Endodermal cell (in vitro differentiated cells): ENCODE measurements around the gene JAG2. TPM values are rescaled to one million over a fixed set of nuclear protein-coding genes. Genes with fewer than 3 reads are reported as not detected.

Experiments
- DNase-seq: peaks from one replicate; pipeline ENCODE4 v3.0.0-alpha.2; 2017
- H3K27ac ChIP-seq: 2 replicates; pipeline ENCODE4 v1.5.1; 2013; ENCODE audit warnings: mild to moderate bottlenecking, low read depth, low read length, moderate library complexity
- H3K27me3 ChIP-seq: 2 replicates; pipeline ENCODE4 v1.6.1; 2013; ENCODE audit warnings: mild to moderate bottlenecking, low read length, moderate library complexity; ENCODE audit not compliant: insufficient read depth, control insufficient read depth, poor library complexity, severe bottlenecking
- H3K36me3 ChIP-seq: 2 replicates; pipeline ENCODE4 v1.7.0; 2013; ENCODE audit warnings: mild to moderate bottlenecking, low read length, moderate library complexity; ENCODE audit not compliant: control insufficient read depth, insufficient read depth
- H3K4me1 ChIP-seq: one replicate; pipeline ENCODE4 v1.7.0; 2013; ENCODE audit warnings: low read length; ENCODE audit not compliant: control insufficient read depth, insufficient read depth
- H3K4me3 ChIP-seq: 2 replicates; pipeline ENCODE4 v1.5.1; 2013; ENCODE audit warnings: mild to moderate bottlenecking, low read length, moderate library complexity
- H3K9ac ChIP-seq: 2 replicates; pipeline ENCODE4 v1.6.1; 2013; ENCODE audit warnings: mild to moderate bottlenecking, low read length, moderate library complexity; ENCODE audit not compliant: poor library complexity, severe bottlenecking; ENCODE audit errors: extremely low read depth
- H3K9me3 ChIP-seq: 2 replicates; pipeline ENCODE4 v1.6.1; 2013; ENCODE audit warnings: mild to moderate bottlenecking, low read length, moderate library complexity; ENCODE audit not compliant: control insufficient read depth
- H3K27ac Mint-ChIP-seq: 2 replicates; pipeline ENCODE4 v1.8.0; 2020; ENCODE audit warnings: mixed read lengths
- H3K27me3 Mint-ChIP-seq: 2 replicates; pipeline ENCODE4 v1.8.0; 2021; ENCODE audit warnings: mild to moderate bottlenecking, mixed read lengths; ENCODE audit not compliant: insufficient read depth
- H3K36me3 Mint-ChIP-seq: 2 replicates; pipeline ENCODE4 v1.8.0; 2020; ENCODE audit warnings: low read depth, mixed read lengths
- H3K4me1 Mint-ChIP-seq: 2 replicates; pipeline ENCODE4 v1.8.0; 2020; ENCODE audit warnings: mixed read lengths
- H3K4me3 Mint-ChIP-seq: 2 replicates; pipeline ENCODE4 v1.8.0; 2020; ENCODE audit warnings: mild to moderate bottlenecking, moderate library complexity, mixed read lengths
- H3K9me3 Mint-ChIP-seq: 2 replicates; pipeline ENCODE4 v1.8.0; 2020; ENCODE audit warnings: mild to moderate bottlenecking, mixed read lengths
- WGBS, 2 experiments: methylation state at CpG; one replicate each; pipeline versions ENCODE4 v1.1.5 to v1.1.7; 2013; ENCODE audit warnings: missing lambda C conversion rate in 2 of 2, mixed read lengths in 1 of 2; ENCODE audit not compliant: insufficient coverage in 1 of 2, insufficient read length in 1 of 2; 5-methylcytosine and 5-hydroxymethylcytosine counted together
- total RNA-seq, 2 donors: library from RNA; stranded (reverse); fragmentation: NEBNext Ultra II Directional in 1 of 2; extraction: Animal tissue kit (Norgen Biotek cat#: 25700) in 1 of 2; gene quantifications; 2 replicates in 1 of 2; 3 replicates in 1 of 2; pipeline ENCODE4 v1.2.1, GENCODE V29; 2021
- TF ChIP-seq, protein P1 (sequence below): fragments of 200-600 bp; sonication (generic); conservative IDR thresholded peaks from 2 replicates; pipeline ENCODE4 v1.5.0; 2021; ENCODE audit warnings: antibody characterized with exemption, mild to moderate bottlenecking

JAG2 gene
- total RNA-seq, 2 donors from 2014 or later, result 6.4 TPM

DNA sequence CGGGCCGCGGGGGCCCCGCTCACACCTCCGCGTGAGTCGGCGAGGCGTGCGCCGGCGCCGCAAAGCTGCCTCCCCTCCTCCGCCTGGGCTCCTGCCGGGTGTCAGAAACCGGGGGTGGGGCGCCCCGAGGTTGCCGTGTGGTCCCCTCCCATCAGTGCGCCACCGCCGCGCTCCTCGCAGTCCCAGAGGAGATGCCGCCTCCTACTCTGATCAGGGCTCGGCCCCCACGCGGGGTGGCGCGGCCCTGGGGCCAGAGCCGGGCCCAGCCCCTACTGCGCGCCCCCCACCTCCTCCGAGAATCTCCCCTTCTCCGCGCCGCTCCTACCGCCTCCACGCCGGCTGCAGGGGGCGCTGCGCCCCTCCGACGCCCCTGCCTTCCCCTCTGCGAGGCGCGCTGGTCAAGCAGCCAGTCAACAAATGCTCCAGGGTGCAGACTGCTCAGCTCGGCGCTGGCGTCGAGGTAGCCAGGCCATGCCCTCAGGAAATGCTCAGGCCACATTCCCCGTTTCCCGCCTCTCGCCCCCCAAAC lies 467 bp upstream of the JAG2 start:
- Histone ChIP-seq H3K9ac (no peak overlapping the region), H3K27me3 (peaks cover 16% of the 10 kb centered on the region), H3K27ac (no peak overlapping the region), H3K9me3 (no peaks in the 10 kb centered on the region), H3K36me3 (no peaks in the 10 kb centered on the region), H3K4me1 (no peaks in the 10 kb centered on the region), H3K4me3 (no peak overlapping the region)
- Mint-ChIP-seq H3K27me3 (peaks cover 20% of the 10 kb centered on the region), H3K9me3 (no peaks in the 10 kb centered on the region), H3K36me3 (no peaks in the 10 kb centered on the region), H3K4me1 (no peaks in the 10 kb centered on the region), H3K27ac (no peak overlapping the region), H3K4me3 (peak overlapping the region; percentile 44)
- WGBS, 2 experiments, result 12% methylated on average over 32 to 54 of the region's 54 CpGs
- TF ChIP-seq, protein P1, sequence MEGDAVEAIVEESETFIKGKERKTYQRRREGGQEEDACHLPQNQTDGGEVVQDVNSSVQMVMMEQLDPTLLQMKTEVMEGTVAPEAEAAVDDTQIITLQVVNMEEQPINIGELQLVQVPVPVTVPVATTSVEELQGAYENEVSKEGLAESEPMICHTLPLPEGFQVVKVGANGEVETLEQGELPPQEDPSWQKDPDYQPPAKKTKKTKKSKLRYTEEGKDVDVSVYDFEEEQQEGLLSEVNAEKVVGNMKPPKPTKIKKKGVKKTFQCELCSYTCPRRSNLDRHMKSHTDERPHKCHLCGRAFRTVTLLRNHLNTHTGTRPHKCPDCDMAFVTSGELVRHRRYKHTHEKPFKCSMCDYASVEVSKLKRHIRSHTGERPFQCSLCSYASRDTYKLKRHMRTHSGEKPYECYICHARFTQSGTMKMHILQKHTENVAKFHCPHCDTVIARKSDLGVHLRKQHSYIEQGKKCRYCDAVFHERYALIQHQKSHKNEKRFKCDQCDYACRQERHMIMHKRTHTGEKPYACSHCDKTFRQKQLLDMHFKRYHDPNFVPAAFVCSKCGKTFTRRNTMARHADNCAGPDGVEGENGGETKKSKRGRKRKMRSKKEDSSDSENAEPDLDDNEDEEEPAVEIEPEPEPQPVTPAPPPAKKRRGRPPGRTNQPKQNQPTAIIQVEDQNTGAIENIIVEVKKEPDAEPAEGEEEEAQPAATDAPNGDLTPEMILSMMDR, result peak; percentile 88
- DNase-seq, result peak; percentile 90

DNA sequence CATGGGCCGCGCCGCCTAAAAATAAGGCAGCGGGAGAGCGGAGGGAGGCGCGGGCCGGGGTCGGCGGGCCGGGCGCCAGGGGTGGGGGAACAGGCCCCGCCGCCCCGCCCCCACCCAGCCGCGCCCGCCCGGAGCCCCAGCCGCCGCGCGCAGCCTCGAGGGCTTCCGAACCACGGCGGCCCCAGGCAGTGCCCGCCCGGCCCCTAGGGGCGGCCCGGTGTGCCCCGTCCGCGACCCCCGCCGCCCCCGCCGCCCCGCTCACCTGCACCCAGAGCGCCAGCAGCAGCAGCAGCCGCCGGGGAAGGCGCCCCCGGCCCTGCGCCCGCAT lies 519 bp downstream of the JAG2 start:
- H3K36me3 Mint-ChIP-seq, result no peaks in the 10 kb centered on the region
- H3K27ac Mint-ChIP-seq, result no peak overlapping the region
- no peaks in the 10 kb centered on the region for H3K9me3 Mint-ChIP-seq
- H3K9ac ChIP-seq, result no peak overlapping the region
- 0 to 7% methylated on average over 3 to 42 of the region's 46 CpGs for whole genome bisulfite sequencing, 2 experiments
- peak overlapping the region; percentile 73 for H3K4me3 ChIP-seq
- peak overlapping the region; percentile 45 for H3K4me3 Mint-ChIP-seq
- H3K36me3 ChIP-seq, result no peaks in the 10 kb centered on the region
- H3K27me3 Mint-ChIP-seq, result peaks cover 20% of the 10 kb centered on the region
- no peaks in the 10 kb centered on the region for H3K9me3 ChIP-seq
- no peak overlapping the region for H3K27ac ChIP-seq
- H3K27me3 ChIP-seq, result peaks cover 16% of the 10 kb centered on the region
- TF ChIP-seq, protein P1, result no peak
- no peaks in the 10 kb centered on the region for H3K4me1 ChIP-seq
- no peak for DNase-seq
- no peaks in the 10 kb centered on the region for H3K4me1 Mint-ChIP-seq

DNA sequence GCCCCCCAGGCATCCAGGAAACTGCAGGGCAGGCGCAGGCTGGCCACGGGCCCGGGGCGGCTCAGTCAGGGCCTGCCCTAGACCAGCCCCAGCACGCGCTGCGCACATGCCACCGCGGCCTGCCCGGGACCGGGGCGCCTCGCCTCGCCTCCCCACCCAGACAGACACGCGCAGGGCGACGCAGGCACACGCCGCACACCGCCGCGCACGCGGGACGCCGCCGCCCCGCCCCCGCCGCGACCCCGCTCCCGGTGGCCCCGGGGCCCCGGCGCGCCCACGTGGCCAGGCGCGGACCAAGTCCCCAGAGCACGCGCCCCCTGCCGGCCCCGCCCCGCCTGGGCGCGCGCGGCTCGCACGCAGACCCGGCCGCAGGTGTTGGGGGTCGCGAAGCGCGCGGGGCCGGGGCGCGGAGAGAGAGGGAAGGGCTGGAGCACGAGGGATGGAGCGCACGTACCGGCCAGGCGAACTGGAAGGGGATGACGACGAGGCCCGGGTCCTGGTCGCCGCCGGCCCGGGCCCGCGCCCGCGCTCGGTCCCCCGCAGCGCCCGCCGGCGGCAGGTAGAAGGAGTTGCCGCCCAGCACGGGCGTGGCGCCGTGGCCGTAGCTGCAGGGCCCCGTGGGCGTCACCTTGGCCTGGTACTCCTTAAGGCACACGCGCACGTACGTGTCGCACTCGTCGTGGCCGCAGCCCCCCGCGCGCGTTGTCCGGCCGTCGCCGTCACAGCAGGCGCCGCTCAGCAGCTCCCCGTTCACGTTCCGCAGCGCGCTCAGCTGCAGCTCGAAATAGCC lies 1.1 kb downstream of the JAG2 start:
- peaks cover 16% of the 10 kb centered on the region for H3K27me3 ChIP-seq
- H3K4me3 ChIP-seq, result peak overlapping the region; percentile 73
- Mint-ChIP-seq H3K4me1 (no peaks in the 10 kb centered on the region), H3K9me3 (no peaks in the 10 kb centered on the region), H3K36me3 (no peaks in the 10 kb centered on the region), H3K27ac (no peak overlapping the region), H3K27me3 (peaks cover 20% of the 10 kb centered on the region), H3K4me3 (peak overlapping the region; percentile 45)
- no peak overlapping the region for H3K27ac ChIP-seq
- no peaks in the 10 kb centered on the region for H3K36me3 ChIP-seq
- H3K9ac ChIP-seq, result no peak overlapping the region
- H3K4me1 ChIP-seq, result no peaks in the 10 kb centered on the region
- 11 to 79% methylated on average over 4 to 116 of the region's 116 CpGs for WGBS, 2 experiments
- H3K9me3 ChIP-seq, result no peaks in the 10 kb centered on the region
- TF ChIP-seq, protein P1, result peak; percentile 57
- peak; percentile 73 for DNase-seq
